CD14-positive monocyte (primary cell): ENCODE results near the gene EXOC6B. TPM values are rescaled to one million over a fixed set of nuclear protein-coding genes. Genes with fewer than 3 reads are reported as not detected.

ENCODE experiments used
- DNase-seq, 3 donors: peaks; one replicate each; pipeline ENCODE4 v3.0.0-alpha.2; 2011 to 2022
- H2AFZ ChIP-seq: 2 replicates; pipeline ENCODE4 v1.6.0; 2012; ENCODE audit warnings: mild to moderate bottlenecking, low read depth, low read length, inconsistent platforms; ENCODE audit not compliant: insufficient read depth, poor library complexity, severe bottlenecking
- H3K27ac ChIP-seq, 2 donors: 1 replicate in 1 of 2; 2 replicates in 1 of 2; pipeline ENCODE4 v1.5.1; 2012 to 2013; ENCODE audit warnings: low read length in 2 of 2, control low read depth in 1 of 2, inconsistent platforms in 1 of 2, low read depth in 1 of 2, mild to moderate bottlenecking in 1 of 2
- H3K27me3 ChIP-seq, 2 donors: one replicate each; pipeline versions ENCODE4 v1.6.0 to v1.6.1; 2011 to 2013; ENCODE audit warnings: low read length in 2 of 2; ENCODE audit not compliant: control insufficient read depth in 2 of 2, insufficient read depth in 2 of 2
- H3K36me3 ChIP-seq, 2 donors: replicated peaks in 1 of 2; 1 replicate in 1 of 2; 2 replicates in 1 of 2; pipeline versions ENCODE4 v1.5.1 to v1.6.1; 2012 to 2013; ENCODE audit warnings: low read length in 2 of 2, control low read depth in 1 of 2, inconsistent platforms in 1 of 2, mild to moderate bottlenecking in 1 of 2; ENCODE audit not compliant: insufficient read depth in 2 of 2, control insufficient read depth in 1 of 2
- H3K4me1 ChIP-seq, 2 donors: 1 replicate in 1 of 2; 2 replicates in 1 of 2; pipeline versions ENCODE4 v1.5.1 to v1.6.1; 2012 to 2013; ENCODE audit warnings: low read length in 2 of 2, control low read depth in 1 of 2, inconsistent platforms in 1 of 2, mild to moderate bottlenecking in 1 of 2, moderate library complexity in 1 of 2; ENCODE audit not compliant: insufficient read depth in 2 of 2, control insufficient read depth in 1 of 2
- H3K4me2 ChIP-seq: replicated peaks from 2 replicates; pipeline ENCODE3; 2012; ENCODE audit warnings: low read length, moderate library complexity, mild to moderate bottlenecking; ENCODE audit not compliant: poor library complexity, severe bottlenecking; ENCODE audit errors: extremely low read depth
- H3K4me3 ChIP-seq, 3 experiments: fragments of 200-600 bp in 1 of 3; sonication (generic) in 1 of 3; replicated peaks in 1 of 3; 1 replicate in 2 of 3; 2 replicates in 1 of 3; pipeline ENCODE4 v1.5.1; 2011 to 2013; ENCODE audit warnings: low read length in 3 of 3, mild to moderate bottlenecking in 3 of 3, control low read depth in 2 of 3, low read depth in 2 of 3, inconsistent platforms in 1 of 3, moderate library complexity in 1 of 3
- H3K79me2 ChIP-seq: 2 replicates; pipeline ENCODE4 v1.6.0; 2012; ENCODE audit warnings: mild to moderate bottlenecking, control low read depth, inconsistent platforms, low read length, moderate library complexity; ENCODE audit not compliant: insufficient read depth
- H3K9ac ChIP-seq: 2 replicates; pipeline ENCODE4 v1.6.0; 2017; ENCODE audit warnings: low read length, mild to moderate bottlenecking; ENCODE audit not compliant: insufficient read depth, poor library complexity, severe bottlenecking
- H3K9me3 ChIP-seq, 2 donors: replicated peaks in 1 of 2; 1 replicate in 1 of 2; 2 replicates in 1 of 2; pipeline versions ENCODE4 v1.5.1 to v1.6.1; 2012 to 2013; ENCODE audit warnings: low read length in 2 of 2, control low read depth in 1 of 2; ENCODE audit not compliant: control insufficient read depth in 1 of 2, insufficient read depth in 1 of 2
- H4K20me1 ChIP-seq: 2 replicates; pipeline ENCODE4 v1.6.0; 2012; ENCODE audit warnings: mild to moderate bottlenecking, low read length, control low read depth, moderate library complexity; ENCODE audit not compliant: insufficient read depth
- H3K27ac Mint-ChIP-seq, 7 donors: one replicate each; pipeline ENCODE4 v1.8.0; 2020; ENCODE audit warnings: mild to moderate bottlenecking in 7 of 7, mixed read lengths in 7 of 7, moderate library complexity in 6 of 7, inconsistent platforms in 2 of 7
- H3K27me3 Mint-ChIP-seq, 3 donors: one replicate each; pipeline ENCODE4 v1.8.0; 2021 to 2022; ENCODE audit warnings: low read depth in 3 of 3, mild to moderate bottlenecking in 3 of 3, mixed read lengths in 3 of 3, moderate library complexity in 3 of 3, inconsistent platforms in 1 of 3
- H3K36me3 Mint-ChIP-seq, 2 donors: one replicate each; pipeline ENCODE4 v1.8.0; 2020; ENCODE audit warnings: mixed read lengths in 2 of 2, inconsistent platforms in 1 of 2, mild to moderate bottlenecking in 1 of 2
- H3K4me1 Mint-ChIP-seq: one replicate; pipeline ENCODE4 v1.8.0; 2020; ENCODE audit warnings: mild to moderate bottlenecking, mixed read lengths
- H3K4me3 Mint-ChIP-seq, 2 donors: one replicate each; pipeline ENCODE4 v1.8.0; 2020; ENCODE audit warnings: mild to moderate bottlenecking in 2 of 2, mixed read lengths in 2 of 2, moderate library complexity in 1 of 2
- H3K9me3 Mint-ChIP-seq, 7 donors: one replicate each; pipeline ENCODE4 v1.8.0; 2020 to 2022; ENCODE audit warnings: mixed read lengths in 7 of 7, mild to moderate bottlenecking in 6 of 7, moderate library complexity in 6 of 7, inconsistent platforms in 2 of 7
- WGBS: methylation state at CpG from one replicate; pipeline ENCODE4 v1.1.5; 2013; ENCODE audit warnings: missing lambda C conversion rate; ENCODE audit not compliant: insufficient coverage; 5-methylcytosine and 5-hydroxymethylcytosine counted together
- intact Hi-C, 2 donors: fragments of 100-400 bp; cut with micrococcal nuclease; formaldehyde crosslinking; loops; one replicate each; pipeline versions ENCODE4 v1.15.0 to v1.15.1; 2023
- polyA plus RNA-seq, 3 donors: library from polyadenylated mRNA; depleted of rRNA in 1 of 3; unstranded in 2 of 3; stranded (reverse) in 1 of 3; fragments of 300-500 nt in 2 of 3; fragments of >200 nt in 1 of 3; fragmentation: Illumina TruSeq in 2 of 3; gene quantifications; 1 replicate in 2 of 3; 2 replicates in 1 of 3; pipeline ENCODE4 v1.2.3, GENCODE V29; 2012 to 2021
- TF ChIP-seq, protein P1 (sequence below): fragments of 200-600 bp; IDR thresholded peaks from one replicate; pipeline ENCODE4 v1.8.0; 2022; ENCODE audit warnings: antibody characterized with exemption, mild to moderate bottlenecking

EXOC6B gene
- polyA plus RNA-seq, 3 donors: 1.8 to 2.8 (median 2.1) TPM

DNA sequence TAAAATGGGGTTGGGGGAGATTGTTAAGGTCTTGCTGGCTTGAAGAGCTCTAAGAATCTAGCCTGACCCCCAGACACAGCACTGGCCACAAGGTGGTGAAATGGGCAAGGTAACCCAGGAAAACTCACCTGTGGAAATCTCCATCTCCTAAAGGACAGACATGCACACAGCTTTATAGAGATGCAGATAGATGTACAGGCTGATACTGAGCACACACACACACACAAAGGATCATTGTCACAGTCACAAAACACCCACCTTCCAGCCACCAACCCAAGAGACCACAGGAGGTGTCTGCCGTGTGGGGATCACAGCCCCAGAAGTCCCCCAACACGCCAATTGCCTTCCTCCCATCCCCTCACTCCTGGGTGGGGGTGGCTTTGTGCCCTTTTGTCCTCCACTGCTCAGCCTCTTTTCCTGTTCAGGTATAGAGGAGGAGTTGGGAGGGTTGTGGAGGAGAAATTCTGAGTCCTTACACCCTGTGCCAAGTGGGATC is 674.9 kb downstream of the EXOC6B start:
- Histone ChIP-seq H3K36me3 (no peaks in the 10 kb centered on the region), H3K4me2 (no peak overlapping the region), H3K9me3 (peaks cover 7 to 16% of the 10 kb centered on the region in 2 donors), H4K20me1 (no peaks in the 10 kb centered on the region), H3K79me2 (no peaks in the 10 kb centered on the region), H3K27me3 (peaks cover 32 to 62% of the 10 kb centered on the region in 2 donors), H3K9ac (no peak overlapping the region), H2AFZ (no peak overlapping the region), H3K4me3 (no peak overlapping the region), H3K27ac (no peak overlapping the region), H3K4me1 (no peaks in the 10 kb centered on the region)
- TF ChIP-seq, protein P1, sequence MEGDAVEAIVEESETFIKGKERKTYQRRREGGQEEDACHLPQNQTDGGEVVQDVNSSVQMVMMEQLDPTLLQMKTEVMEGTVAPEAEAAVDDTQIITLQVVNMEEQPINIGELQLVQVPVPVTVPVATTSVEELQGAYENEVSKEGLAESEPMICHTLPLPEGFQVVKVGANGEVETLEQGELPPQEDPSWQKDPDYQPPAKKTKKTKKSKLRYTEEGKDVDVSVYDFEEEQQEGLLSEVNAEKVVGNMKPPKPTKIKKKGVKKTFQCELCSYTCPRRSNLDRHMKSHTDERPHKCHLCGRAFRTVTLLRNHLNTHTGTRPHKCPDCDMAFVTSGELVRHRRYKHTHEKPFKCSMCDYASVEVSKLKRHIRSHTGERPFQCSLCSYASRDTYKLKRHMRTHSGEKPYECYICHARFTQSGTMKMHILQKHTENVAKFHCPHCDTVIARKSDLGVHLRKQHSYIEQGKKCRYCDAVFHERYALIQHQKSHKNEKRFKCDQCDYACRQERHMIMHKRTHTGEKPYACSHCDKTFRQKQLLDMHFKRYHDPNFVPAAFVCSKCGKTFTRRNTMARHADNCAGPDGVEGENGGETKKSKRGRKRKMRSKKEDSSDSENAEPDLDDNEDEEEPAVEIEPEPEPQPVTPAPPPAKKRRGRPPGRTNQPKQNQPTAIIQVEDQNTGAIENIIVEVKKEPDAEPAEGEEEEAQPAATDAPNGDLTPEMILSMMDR: no peak
- Mint-ChIP-seq H3K4me1 (peaks cover 26% of the 10 kb centered on the region), H3K36me3 (peaks cover 3 to 13% of the 10 kb centered on the region in 2 donors), H3K4me3 (peak overlapping the region in 1 of 2 donors; percentile 91), H3K27ac (no peak overlapping the region), H3K27me3 (peaks cover 65 to 77% (median 66%) of the 10 kb centered on the region in 3 donors), H3K9me3 (peaks cover 2 to 30% (median 18%) of the 10 kb centered on the region in 7 donors)
- intact Hi-C loops: loop anchor here in 1 of 2 donors (10.0 kb wide), 1 partner anchor 606 kb away; no protein-coding TSS in a partner anchor
- DNase-seq: no peak
- WGBS: no CpG with 5 or more reads among the region's 2 CpGs

DNA sequence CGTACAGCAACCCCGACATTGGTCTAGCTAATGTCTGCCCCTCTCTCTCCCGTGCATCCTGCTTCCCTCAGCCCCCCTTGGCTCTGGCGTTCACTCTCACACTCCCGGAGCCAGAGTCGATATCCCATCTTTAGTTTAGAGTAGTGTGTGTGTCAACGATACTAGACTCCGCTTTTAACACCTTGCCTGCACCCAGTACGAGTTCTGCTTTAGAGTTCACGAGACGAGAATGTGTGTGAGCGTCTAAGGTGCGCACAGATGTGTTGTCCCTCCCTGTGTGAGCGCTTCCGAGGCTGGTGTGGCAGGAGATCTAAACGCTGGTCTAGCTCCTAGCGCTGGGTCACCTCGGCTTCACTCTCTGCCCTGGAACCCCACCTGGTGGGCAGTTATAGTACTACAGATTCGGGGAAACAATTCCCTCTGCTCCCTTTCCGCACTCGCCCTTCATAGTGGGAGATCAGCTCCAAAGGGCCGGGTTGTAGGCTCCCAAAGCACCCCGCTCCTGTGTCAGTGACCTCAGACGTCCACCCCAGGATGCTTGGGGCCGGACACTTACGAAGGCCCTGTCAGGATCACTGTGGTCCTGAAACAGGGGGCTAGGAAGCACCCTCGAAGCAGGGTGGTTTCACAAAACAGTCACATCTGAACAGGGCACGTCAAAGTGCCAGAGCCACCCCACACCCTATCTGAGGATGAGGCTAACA is 675.5 kb downstream of the EXOC6B start:
- H3K9ac ChIP-seq: no peak overlapping the region
- H3K27ac ChIP-seq: no peak overlapping the region
- H3K36me3 Mint-ChIP-seq: peaks cover 3 to 13% of the 10 kb centered on the region in 2 donors
- peaks cover 0 to 2% of the 10 kb centered on the region in 2 donors for H3K4me1 ChIP-seq
- WGBS: 6% methylated on average over 18 of the region's 28 CpGs
- H3K27me3 ChIP-seq: peaks cover 38 to 67% of the 10 kb centered on the region in 2 donors
- H3K36me3 ChIP-seq: no peaks in the 10 kb centered on the region
- H3K4me3 ChIP-seq: no peak overlapping the region
- H3K9me3 Mint-ChIP-seq: peaks cover 2 to 30% (median 20%) of the 10 kb centered on the region in 7 donors
- H3K79me2 ChIP-seq: no peaks in the 10 kb centered on the region
- peaks cover 68 to 77% (median 68%) of the 10 kb centered on the region in 3 donors for H3K27me3 Mint-ChIP-seq
- H3K9me3 ChIP-seq: peaks cover 10 to 18% of the 10 kb centered on the region in 2 donors
- H3K4me3 Mint-ChIP-seq: peak overlapping the region; percentile 50 to 91
- no peak overlapping the region for H2AFZ ChIP-seq
- no peak overlapping the region for H3K27ac Mint-ChIP-seq
- peaks cover 30% of the 10 kb centered on the region for H3K4me1 Mint-ChIP-seq
- TF ChIP-seq, protein P1: peak; percentile 72
- H4K20me1 ChIP-seq: no peaks in the 10 kb centered on the region
- DNase-seq: peak in 2 of 3 donors; percentile 14 to 27
- intact Hi-C loops: loop anchor here in 1 of 2 donors (10.0 kb wide), 1 partner anchor 606 kb away; no protein-coding TSS in a partner anchor
- peak overlapping the region; percentile 22 for H3K4me2 ChIP-seq
